A549 (cell line): ENCODE data around the gene TTC7B. TPM values are rescaled to one million over a fixed set of nuclear protein-coding genes. Genes with fewer than 3 reads are reported as not detected.

Experiments
- ATAC-seq, 2 experiments: fragments of 200-7000 bp in 1 of 2; fragments of >200 bp in 1 of 2; cut with Nextera tagmentation in 1 of 2; cut with Tn5 transposase in 1 of 2; 3 replicates each; pipeline versions ENCODE4 v1.8.0 to v1.9.1; 2018 to 2020; ENCODE audit warnings: mild to moderate bottlenecking in 1 of 2, moderate library complexity in 1 of 2
- CTCF ChIA-PET: fragments of 300-600 bp; sonication (Branson Sonifier 250); formaldehyde crosslinking; extraction: SDS; loops from one replicate; lab custom pipeline; 2021; ENCODE audit warnings: antibody characterized with exemption, inconsistent platforms; lab: Yijun Ruan, JAX
- POLR2A ChIA-PET: fragments of 350-600 bp; formaldehyde crosslinking; extraction: SDS; loops from one replicate; lab custom pipeline; 2021; ENCODE audit warnings: antibody characterized with exemption, inconsistent platforms; lab: Yijun Ruan, JAX
- DNase-seq, 2 experiments: peaks; one replicate each; pipeline versions ENCODE4 v3.0.0 to v3.0.0-alpha.2; 2011 to 2016; ENCODE audit warnings: low read depth in 1 of 2, low spot score in 1 of 2
- FAIRE-seq: peaks from 2 replicates; lab custom pipeline; 2011; peaks lifted over from hg19 to GRCh38; lab: Jason Lieb, UNC
- H3K27ac ChIP-seq, 2 experiments: fragments of >200 bp; sonication (Bioruptor Twin); formaldehyde crosslinking; 3 replicates each; pipeline ENCODE4 v1.5.1; 2016 to 2017
- H3K4me1 ChIP-seq: fragments of >200 bp; sonication (Bioruptor Twin); formaldehyde crosslinking; 3 replicates; pipeline ENCODE4 v1.6.1; 2016
- H3K4me2 ChIP-seq: fragments of >200 bp; sonication (Bioruptor Twin); formaldehyde crosslinking; 3 replicates; pipeline ENCODE4 v1.6.1; 2016
- H3K4me3 ChIP-seq: fragments of >200 bp; sonication (Bioruptor Twin); formaldehyde crosslinking; 3 replicates; pipeline ENCODE4 v1.5.1; 2016
- H3K9me3 ChIP-seq: fragments of >200 bp; sonication (Bioruptor Twin); formaldehyde crosslinking; 3 replicates; pipeline ENCODE4 v1.6.1; 2016
- ATOH8 ChIP-seq: fragments of 250-450 bp; sonication (Bioruptor Pico); IDR thresholded peaks from 2 replicates; pipeline ENCODE4 v1.5.0; 2020; ENCODE audit warnings: low read depth, mild to moderate bottlenecking, moderate library complexity
- CBX2 ChIP-seq: fragments of 200-600 bp; sonication (generic); IDR thresholded peaks from 2 replicates; pipeline ENCODE4 v1.6.1; 2016; ENCODE audit warnings: low read depth, mild to moderate bottlenecking, borderline replicate concordance
- CEBPB ChIP-seq, 2 experiments: fragments of >200 bp in 1 of 2; sonication (Bioruptor Twin) in 1 of 2; formaldehyde crosslinking in 1 of 2; IDR thresholded peaks; 2 replicates each; pipeline ENCODE4 v1.6.1; 2012 to 2016
- CHD4 ChIP-seq: fragments of 200-600 bp; sonication (generic); IDR thresholded peaks from 2 replicates; pipeline ENCODE4 v1.6.1; 2016; ENCODE audit warnings: antibody characterized with exemption, mild to moderate bottlenecking, borderline replicate concordance
- CTCF ChIP-seq: fragments of >200 bp; sonication (Bioruptor Twin); formaldehyde crosslinking; IDR thresholded peaks from 3 replicates; pipeline ENCODE4 v1.5.1; 2016
- EHF ChIP-seq: fragments of 250-450 bp; sonication (Bioruptor Pico); IDR thresholded peaks from 2 replicates; pipeline ENCODE4 v1.5.0; 2020; ENCODE audit warnings: mild to moderate bottlenecking
- EHMT2 ChIP-seq: fragments of 200-600 bp; sonication (generic); IDR thresholded peaks from 2 replicates; pipeline ENCODE4 v1.6.1; 2016; ENCODE audit warnings: antibody characterized with exemption, low read depth, mild to moderate bottlenecking, moderate library complexity
- EP300 ChIP-seq, 2 experiments: fragments of >200 bp; sonication (Bioruptor Twin); formaldehyde crosslinking; IDR thresholded peaks; 2 replicates in 1 of 2; 3 replicates in 1 of 2; pipeline ENCODE4 v1.6.1; 2016 to 2017
- FOSB ChIP-seq: fragments of 250-450 bp; sonication (Bioruptor Pico); IDR thresholded peaks from 2 replicates; pipeline ENCODE4 v1.5.0; 2020; ENCODE audit warnings: mild to moderate bottlenecking, moderate library complexity
- FOSL2 ChIP-seq, 2 experiments: fragments of 450-650 bp in 1 of 2; fragments of >200 bp in 1 of 2; sonication (Bioruptor Twin) in 1 of 2; formaldehyde crosslinking; IDR thresholded peaks; 2 replicates each; pipeline versions ENCODE4 v1.5.0 to v1.6.1; 2016 to 2020; ENCODE audit warnings: mild to moderate bottlenecking in 1 of 2, moderate library complexity in 1 of 2
- FOXS1 ChIP-seq: fragments of 250-450 bp; sonication (Bioruptor Pico); IDR thresholded peaks from 2 replicates; pipeline ENCODE4 v1.5.0; 2020; ENCODE audit warnings: mild to moderate bottlenecking, moderate library complexity
- GATA3 ChIP-seq: IDR thresholded peaks from 2 replicates; pipeline ENCODE4 v1.6.1; 2012; ENCODE audit warnings: borderline replicate concordance
- HEYL ChIP-seq: fragments of 250-450 bp; sonication (Bioruptor Pico); IDR thresholded peaks from 2 replicates; pipeline ENCODE4 v1.8.0; 2021; ENCODE audit warnings: mild to moderate bottlenecking, moderate library complexity
- HMGXB4 ChIP-seq: fragments of 250-450 bp; sonication (Bioruptor Pico); IDR thresholded peaks from 2 replicates; pipeline ENCODE4 v1.5.0; 2021; ENCODE audit warnings: mild to moderate bottlenecking, moderate library complexity, borderline replicate concordance
- HOXB13 ChIP-seq: fragments of 250-450 bp; sonication (Bioruptor Pico); IDR thresholded peaks from 2 replicates; pipeline ENCODE4 v1.5.0; 2020; ENCODE audit warnings: low read depth, mild to moderate bottlenecking, moderate library complexity
- JUNB ChIP-seq: fragments of >200 bp; sonication (Bioruptor Twin); formaldehyde crosslinking; IDR thresholded peaks from 2 replicates; pipeline ENCODE4 v1.6.1; 2016
- MAFK ChIP-seq: fragments of 450-650 bp; IDR thresholded peaks from 2 replicates; pipeline ENCODE4 v1.6.1; 2014; ENCODE audit not compliant: partially characterized antibody
- MAZ ChIP-seq: fragments of 150-350 bp; IDR thresholded peaks from 2 replicates; pipeline ENCODE4 v1.6.1; 2014; ENCODE audit warnings: antibody characterized with exemption, low read depth, low read length, borderline replicate concordance
- MYC ChIP-seq: IDR thresholded peaks from 2 replicates; pipeline ENCODE4 v1.6.1; 2012; ENCODE audit warnings: mild to moderate bottlenecking, inconsistent platforms, low read length, improper control_type of control experiment, borderline replicate concordance
- NFE2L2 ChIP-seq: fragments of 150-350 bp; conservative IDR thresholded peaks from 2 replicates; pipeline ENCODE4 v1.6.1; 2014; ENCODE audit warnings: low read length
- NPAS2 ChIP-seq: fragments of 250-450 bp; sonication (Bioruptor Pico); IDR thresholded peaks from 2 replicates; pipeline ENCODE4 v1.8.0; 2022; ENCODE audit warnings: mild to moderate bottlenecking, moderate library complexity, borderline replicate concordance
- NR3C1 ChIP-seq: fragments of >200 bp; sonication (Bioruptor Twin); formaldehyde crosslinking; IDR thresholded peaks from 3 replicates; pipeline ENCODE4 v1.6.1; 2017
- SMC3 ChIP-seq: fragments of >200 bp; sonication (Bioruptor Twin); formaldehyde crosslinking; IDR thresholded peaks from 3 replicates; pipeline ENCODE4 v1.6.1; 2018; ENCODE audit warnings: inconsistent platforms
- TFCP2L1 ChIP-seq: fragments of 250-450 bp; sonication (Bioruptor Pico); IDR thresholded peaks from 2 replicates; pipeline ENCODE4 v1.5.0; 2021; ENCODE audit warnings: mild to moderate bottlenecking
- TP53 ChIP-seq: fragments of 250-450 bp; sonication (Bioruptor Pico); IDR thresholded peaks from 2 replicates; pipeline ENCODE4 v1.5.0; 2021; ENCODE audit warnings: mild to moderate bottlenecking, moderate library complexity
- ZC3H11A ChIP-seq: fragments of 450-650 bp; IDR thresholded peaks from 2 replicates; pipeline ENCODE4 v1.6.1; 2014; ENCODE audit warnings: antibody characterized with exemption, mild to moderate bottlenecking
- ZFP36 ChIP-seq: fragments of 450-650 bp; IDR thresholded peaks from 2 replicates; pipeline ENCODE4 v1.6.1; 2014; ENCODE audit warnings: borderline replicate concordance; ENCODE audit not compliant: partially characterized antibody
- ZNF302 ChIP-seq: fragments of 250-450 bp; sonication (Bioruptor Pico); IDR thresholded peaks from 2 replicates; pipeline ENCODE4 v1.9.0; 2021; ENCODE audit warnings: inconsistent platforms, mild to moderate bottlenecking, moderate library complexity
- WGBS: methylation state at CpG from one replicate; pipeline ENCODE4 v1.1.6; 2017; ENCODE audit errors: missing lambda C conversion rate; 5-methylcytosine and 5-hydroxymethylcytosine counted together
- polyA plus RNA-seq, 4 experiments: library from polyadenylated mRNA; depleted of rRNA in 3 of 4; stranded (reverse); fragments of >200 nt; fragmentation: RNase III in 1 of 4; extraction: RNeasy Plus Mini Kit Qiagen cat#74134 plus additional on column Dnase treatment in 1 of 4; gene quantifications; 2 replicates in 3 of 4; 3 replicates in 1 of 4; pipeline ENCODE4 v1.2.3, GENCODE V29; 2011 to 2017
- TF ChIP-seq, protein P1 (sequence below): fragments of 450-650 bp; IDR thresholded peaks from 2 replicates; pipeline ENCODE4 v1.6.1; 2014; ENCODE audit warnings: antibody characterized with exemption

TTC7B gene
- polyA plus RNA-seq, 2 of the 4 experiments (the other 2 are of a cell fraction): 16.6 to 28.0 TPM

GRCh38 chr14:90577661-90578282 lies 238.5 kb downstream of the TTC7B start:
- no peak overlapping the region for H3K4me3 ChIP-seq
- WGBS: 90% methylated on average over 16 of the region's 18 CpGs
- H3K4me2 ChIP-seq: no peak overlapping the region
- FAIRE-seq (no peak), ATAC-seq (no peak), DNase-seq (no peak)
- ChIA-PET CTCF (interaction anchor here (0.5 to 1.4 kb wide), 2 partner anchors 29 to 168 kb away, joined by 3 read pairs; no protein-coding TSS in a partner anchor), POLR2A (no interaction called here)
- TF ChIP-seq NFE2L2 (no peak), GATA3 (no peak), CEBPB (IDR thresholded peaks at IDR 0.05) (no peak), CBX2 (no peak), JUNB (no peak), TFCP2L1 (CRISPR knock-in tag) (no peak), EHMT2 (no peak), FOSL2 (IDR thresholded peaks at IDR 0.05) (no peak), FOSL2 (CRISPR knock-in tag; IDR thresholded peaks at IDR 0.05) (no peak), MAFK (no peak), HOXB13 (CRISPR knock-in tag) (no peak), NPAS2 (CRISPR knock-in tag) (no peak), SMC3 (no peak), ZC3H11A (no peak), FOXS1 (no peak), ZNF302 (CRISPR knock-in tag) (no peak), TP53 (CRISPR knock-in tag) (no peak), HEYL (CRISPR knock-in tag) (no peak), NR3C1 (no peak), HMGXB4 (CRISPR knock-in tag) (no peak)
- TF ChIP-seq, protein P1, sequence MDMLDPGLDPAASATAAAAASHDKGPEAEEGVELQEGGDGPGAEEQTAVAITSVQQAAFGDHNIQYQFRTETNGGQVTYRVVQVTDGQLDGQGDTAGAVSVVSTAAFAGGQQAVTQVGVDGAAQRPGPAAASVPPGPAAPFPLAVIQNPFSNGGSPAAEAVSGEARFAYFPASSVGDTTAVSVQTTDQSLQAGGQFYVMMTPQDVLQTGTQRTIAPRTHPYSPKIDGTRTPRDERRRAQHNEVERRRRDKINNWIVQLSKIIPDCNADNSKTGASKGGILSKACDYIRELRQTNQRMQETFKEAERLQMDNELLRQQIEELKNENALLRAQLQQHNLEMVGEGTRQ: no peak
- no peaks in the 10 kb centered on the region for H3K4me1 ChIP-seq
- H3K27ac ChIP-seq: no peak overlapping the region
- H3K9me3 ChIP-seq: no peaks in the 10 kb centered on the region

DNA sequence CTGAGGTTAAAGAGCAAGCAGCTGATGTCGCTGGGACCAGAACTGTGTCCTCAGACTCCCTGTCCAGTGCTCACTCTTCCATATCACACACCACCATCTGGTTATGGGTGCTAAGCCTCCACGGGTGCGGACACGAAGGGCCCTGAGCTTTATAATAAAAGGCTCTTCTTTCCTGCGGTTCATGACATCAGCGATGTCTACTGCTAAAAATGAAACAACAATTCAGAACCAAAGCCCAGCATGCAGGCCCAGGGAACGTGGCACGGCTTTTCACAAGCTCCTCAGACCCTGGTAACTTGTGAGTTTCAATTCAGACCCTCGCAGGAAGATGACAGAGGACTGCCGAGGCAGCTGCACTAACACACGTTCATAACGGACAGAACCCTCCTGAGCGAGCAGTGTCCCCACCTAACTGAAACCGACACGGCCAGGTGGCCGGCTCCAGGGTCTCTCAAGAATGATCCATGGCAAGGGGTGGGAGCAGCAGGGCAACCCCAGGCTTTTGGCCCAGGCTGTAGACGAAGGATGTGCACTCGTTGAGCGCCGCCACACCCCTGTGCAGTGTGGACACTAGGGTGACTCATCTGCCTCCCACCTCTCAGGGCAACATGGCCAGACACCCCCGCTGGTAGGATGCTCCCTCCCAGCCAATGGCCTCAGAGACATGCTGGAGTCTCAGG lies 239.1 kb downstream of the TTC7B start:
- POLR2A ChIA-PET: no interaction called here
- WGBS: 93% methylated on average over 17 of the region's 21 CpGs
- TF ChIP-seq MYC (no peak), ZFP36 (no peak), SMC3 (no peak), EP300 (IDR thresholded peaks at IDR 0.05) (no peak), FOSB (no peak), HMGXB4 (CRISPR knock-in tag) (no peak), FOSL2 (IDR thresholded peaks at IDR 0.05) (no peak), FOSL2 (CRISPR knock-in tag; IDR thresholded peaks at IDR 0.05) (no peak), CTCF (no peak), EHF (CRISPR knock-in tag) (no peak), ATOH8 (CRISPR knock-in tag) (no peak), NPAS2 (CRISPR knock-in tag) (no peak), CBX2 (no peak), HEYL (CRISPR knock-in tag) (no peak), FOXS1 (no peak), CHD4 (no peak), MAZ (no peak), CEBPB (IDR thresholded peaks at IDR 0.05) (no peak), NFE2L2 (no peak)

More for the DNA sequence above, 239.1 kb downstream of the TTC7B start:
- Histone ChIP-seq H3K4me2 (no peak overlapping the region), H3K27ac (no peak overlapping the region), H3K9me3 (no peaks in the 10 kb centered on the region), H3K4me1 (no peaks in the 10 kb centered on the region), H3K4me3 (no peak overlapping the region)
- ATAC-seq: peak in 1 of 2 experiments; percentile 19; a peak in 1 of 6 replicates
- CTCF ChIA-PET: no interaction called here
- DNase-seq: no peak
- FAIRE-seq: no peak
